Measurements from ENCODE around the gene ANO6.

Gene ANO6

DNA sequence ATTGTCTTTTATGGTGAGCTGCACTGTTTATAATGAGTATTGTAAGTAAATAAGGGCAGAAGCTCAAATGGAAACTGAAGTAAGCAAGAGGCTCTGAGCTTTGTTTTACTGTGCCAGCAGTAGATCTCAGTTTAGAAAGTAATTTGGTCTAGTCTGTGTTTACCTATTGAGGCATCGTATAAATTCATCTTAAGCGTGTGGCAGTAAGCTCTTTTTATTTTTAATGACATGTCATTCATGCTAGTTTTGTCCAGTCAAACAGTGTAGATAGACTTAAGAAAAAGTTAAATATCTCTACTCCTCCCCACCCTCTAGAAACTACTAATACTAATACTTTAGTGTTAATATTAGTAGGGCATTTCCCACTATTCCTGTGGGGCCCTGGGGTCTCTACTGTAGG, 2.0 kb downstream of the ANO6 start:
- H3K4me3 ChIP-seq (ENCODE audit: low read length), result peak overlapping the region; percentile 85
- no peak for DNase-seq (ENCODE audit: low read depth)
- TF ChIP-seq, protein P1, sequence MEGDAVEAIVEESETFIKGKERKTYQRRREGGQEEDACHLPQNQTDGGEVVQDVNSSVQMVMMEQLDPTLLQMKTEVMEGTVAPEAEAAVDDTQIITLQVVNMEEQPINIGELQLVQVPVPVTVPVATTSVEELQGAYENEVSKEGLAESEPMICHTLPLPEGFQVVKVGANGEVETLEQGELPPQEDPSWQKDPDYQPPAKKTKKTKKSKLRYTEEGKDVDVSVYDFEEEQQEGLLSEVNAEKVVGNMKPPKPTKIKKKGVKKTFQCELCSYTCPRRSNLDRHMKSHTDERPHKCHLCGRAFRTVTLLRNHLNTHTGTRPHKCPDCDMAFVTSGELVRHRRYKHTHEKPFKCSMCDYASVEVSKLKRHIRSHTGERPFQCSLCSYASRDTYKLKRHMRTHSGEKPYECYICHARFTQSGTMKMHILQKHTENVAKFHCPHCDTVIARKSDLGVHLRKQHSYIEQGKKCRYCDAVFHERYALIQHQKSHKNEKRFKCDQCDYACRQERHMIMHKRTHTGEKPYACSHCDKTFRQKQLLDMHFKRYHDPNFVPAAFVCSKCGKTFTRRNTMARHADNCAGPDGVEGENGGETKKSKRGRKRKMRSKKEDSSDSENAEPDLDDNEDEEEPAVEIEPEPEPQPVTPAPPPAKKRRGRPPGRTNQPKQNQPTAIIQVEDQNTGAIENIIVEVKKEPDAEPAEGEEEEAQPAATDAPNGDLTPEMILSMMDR (conservative IDR thresholded peaks at IDR 0.05; ENCODE audit: low read depth, low read length), result no peak

DNA sequence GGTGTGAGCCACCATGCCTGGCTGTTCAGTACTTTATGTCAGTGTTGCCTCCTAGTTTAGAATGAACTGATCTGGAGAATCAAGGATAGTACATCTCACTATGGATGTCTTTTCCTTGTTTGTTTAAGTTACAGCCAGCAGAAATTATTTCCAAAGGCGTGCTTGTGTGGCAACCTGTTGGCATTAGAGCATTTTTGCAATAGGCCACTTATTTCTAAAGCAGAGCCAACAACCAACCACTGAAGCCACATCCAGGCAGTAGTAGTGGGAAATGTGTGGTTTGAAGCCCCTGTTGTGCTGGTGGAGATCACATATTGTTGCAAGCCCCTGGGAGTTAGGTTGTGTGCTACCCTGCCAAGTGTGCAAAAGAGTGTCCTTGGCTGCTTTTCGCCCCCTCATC, 3.7 kb downstream of the ANO6 start:
- no peak for DNase-seq (ENCODE audit: low read depth)
- TF ChIP-seq, protein P1 (conservative IDR thresholded peaks at IDR 0.05; ENCODE audit: low read depth, low read length), result no peak
- H3K4me3 ChIP-seq (ENCODE audit: low read length), result no peak overlapping the region

DNA sequence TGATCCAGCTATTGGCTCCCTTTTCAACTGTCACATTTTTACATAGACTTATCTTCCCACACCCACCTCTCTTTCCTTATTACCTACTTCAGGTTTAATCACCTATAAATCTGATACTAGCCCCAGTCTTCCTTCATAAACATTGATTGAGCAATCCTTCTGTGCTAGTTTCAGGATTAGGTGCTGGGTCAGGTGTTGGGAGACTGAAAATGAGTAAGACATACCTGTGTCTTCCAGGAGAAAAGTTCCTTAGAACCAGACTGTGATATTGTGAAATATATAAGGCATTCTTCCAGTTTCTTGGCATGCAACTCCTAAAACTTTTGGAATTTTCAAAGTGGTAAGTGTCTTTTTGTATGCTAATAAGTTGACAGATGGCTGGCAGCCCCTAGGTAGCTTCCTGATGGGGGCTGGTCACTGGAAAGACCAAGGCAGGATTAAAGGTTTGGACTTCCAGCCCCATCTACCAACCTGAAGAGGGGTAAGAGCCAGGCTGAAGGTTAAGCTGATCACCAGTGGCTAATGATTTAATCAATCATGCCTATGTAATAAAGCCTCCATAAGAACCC, 4.6 kb downstream of the ANO6 start:
- TF ChIP-seq, protein P1 (conservative IDR thresholded peaks at IDR 0.05; ENCODE audit: low read depth, low read length), result no peak
- DNase-seq (ENCODE audit: low read depth), result no peak
- H3K4me3 ChIP-seq (ENCODE audit: low read length), result no peak overlapping the region

DNA sequence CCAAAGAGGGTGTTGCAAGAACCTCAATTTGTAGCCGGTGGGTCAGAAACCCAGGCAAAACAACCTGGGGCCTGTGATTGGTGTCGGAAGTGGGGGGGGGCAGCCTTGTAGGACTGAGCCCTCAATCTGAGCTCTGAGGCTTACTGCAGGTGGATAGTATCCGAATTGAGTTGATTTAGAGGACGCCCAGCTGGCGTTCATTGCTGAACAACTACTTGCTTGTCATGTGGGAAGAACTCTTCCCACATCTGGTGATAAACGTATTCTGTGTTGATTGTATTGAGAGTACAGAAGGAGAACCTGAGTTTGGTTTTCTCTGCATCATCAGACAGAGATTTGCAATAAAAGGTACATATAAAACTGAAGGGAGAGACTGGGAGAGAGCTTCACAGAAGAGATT, 5.1 kb downstream of the ANO6 start:
- TF ChIP-seq, protein P1 (conservative IDR thresholded peaks at IDR 0.05; ENCODE audit: low read depth, low read length), result no peak
- DNase-seq (ENCODE audit: low read depth), result no peak
- no peak overlapping the region for H3K4me3 ChIP-seq (ENCODE audit: low read length)

DNA sequence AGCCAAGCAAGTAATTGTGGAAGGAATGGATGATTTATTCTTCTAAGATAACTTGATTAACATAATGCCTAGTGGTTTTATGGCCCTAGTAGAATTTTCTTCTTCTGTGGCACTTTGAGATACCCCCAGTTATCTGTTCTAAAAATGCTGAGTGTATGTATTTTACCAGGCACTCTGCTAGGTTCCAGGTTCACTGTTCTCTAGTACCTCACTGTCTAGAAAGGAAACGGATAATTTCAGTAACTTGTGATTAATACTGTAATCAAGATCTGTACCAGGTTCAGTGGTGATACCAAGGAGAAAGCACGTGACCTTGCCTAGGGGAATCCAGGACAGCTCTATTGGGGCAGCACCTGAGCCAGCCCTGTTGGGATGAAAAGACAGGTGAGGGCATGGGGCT, 8.0 kb downstream of the ANO6 start:
- TF ChIP-seq, protein P1 (conservative IDR thresholded peaks at IDR 0.05; ENCODE audit: low read depth, low read length), result no peak
- no peak for DNase-seq (ENCODE audit: low read depth)
- H3K4me3 ChIP-seq (ENCODE audit: low read length), result no peak overlapping the region

DNA sequence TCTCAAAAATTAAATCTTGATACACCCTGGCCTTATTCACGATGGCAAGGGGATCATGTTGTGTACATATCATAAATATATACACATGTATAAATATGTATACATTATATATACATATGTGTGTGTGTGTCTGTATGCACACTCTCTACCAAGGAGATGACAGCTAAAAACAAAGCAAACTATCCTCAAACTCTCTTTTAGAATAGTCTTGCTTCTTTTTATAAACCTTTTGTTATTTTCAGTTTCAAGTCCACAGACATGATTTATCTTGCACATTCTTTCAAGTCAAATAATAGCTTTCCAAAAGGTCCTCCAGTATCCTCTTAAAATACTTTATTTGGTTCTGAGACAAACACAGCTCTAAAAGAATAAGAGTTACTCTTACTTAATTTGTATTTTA, 8.4 kb downstream of the ANO6 start:
- TF ChIP-seq, protein P1 (conservative IDR thresholded peaks at IDR 0.05; ENCODE audit: low read depth, low read length), result no peak

DNA sequence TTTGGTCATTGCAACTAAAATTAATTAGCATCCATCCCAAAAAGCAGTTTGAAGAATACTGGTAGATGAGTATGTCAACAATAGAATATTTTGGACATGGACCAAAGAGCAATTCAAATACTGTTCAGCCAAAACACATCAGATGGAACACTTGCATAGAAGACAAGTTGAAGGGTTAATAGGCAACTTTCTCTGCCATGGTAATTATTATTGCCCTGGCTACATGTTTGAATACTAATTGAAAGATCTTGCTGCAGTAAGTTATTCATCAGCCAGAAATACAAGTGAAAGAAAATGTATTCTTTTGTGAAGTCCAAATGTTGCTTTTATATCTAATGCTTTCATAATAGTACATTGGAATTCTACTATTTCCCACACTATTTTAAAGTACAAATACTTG, 10.1 kb downstream of the ANO6 start:
- no peak overlapping the region for H3K4me3 ChIP-seq (ENCODE audit: low read length)
- DNase-seq (ENCODE audit: low read depth), result no peak
- TF ChIP-seq, protein P1 (conservative IDR thresholded peaks at IDR 0.05; ENCODE audit: low read depth, low read length), result no peak

More for the DNA sequence above, 8.4 kb downstream of the ANO6 start:
- no peak for DNase-seq (ENCODE audit: low read depth)
- H3K4me3 ChIP-seq (ENCODE audit: low read length), result no peak overlapping the region
